ENCODE measurements around the gene SETD1A. TPM values are rescaled to one million over a fixed set of nuclear protein-coding genes. Genes with fewer than 3 reads are reported as not detected.

The SETD1A gene
- total and polyA plus RNA-seq, 2 of the 4 experiments (the other 2 are of a cell fraction): 0.54 to 5.8 TPM

- Histone ChIP-seq H3K4me3 (ENCODE audit: insufficient read depth, low read depth, low read length) (no peak overlapping the region), H3K56ac (ENCODE audit: extremely low read depth, insufficient read depth, low read length) (no peak overlapping the region), H2AK9ac (replicated peaks; ENCODE audit: low read depth, low read length, poor library complexity) (peak overlapping the region; percentile 98), H3K79me1 (ENCODE audit: low read depth in 1 of 2, low read length in 2 of 2) (peaks cover 0 to 16% of the 10 kb centered on the region in 2 experiments; a peak in 2 of 4 replicates), H3K4me2 (ENCODE audit: low read depth, low read length) (no peak overlapping the region), H3K27ac (ENCODE audit: insufficient read depth, low read length) (no peak overlapping the region), H4K20me1 (ENCODE audit: insufficient read depth, low read length) (no peaks in the 10 kb centered on the region), H3K27me3 (ENCODE audit: control insufficient read depth, insufficient read depth, low read length) (no peaks in the 10 kb centered on the region), H3K9ac (ENCODE audit: low read depth, low read length) (no peak overlapping the region), H2BK5ac (ENCODE audit: low read depth, low read length, poor library complexity, severe bottlenecking) (no peak overlapping the region), H3K4ac (ENCODE audit: low read depth, low read length) (peak overlapping the region; percentile 94), H3K18ac (ENCODE audit: low read depth, low read length) (no peak overlapping the region), H3K9me3 (ENCODE audit: control insufficient read depth, insufficient read depth, low read length) (no peaks in the 10 kb centered on the region), H2BK15ac (ENCODE audit: low read depth, low read length) (no peak overlapping the region), H2AFZ (replicated peaks; ENCODE audit: low read length, poor library complexity) (peak overlapping the region; percentile 56), H3K9me1 (ENCODE audit: insufficient read depth, low read length) (no peaks in the 10 kb centered on the region; the same call in none of the 2 replicates), H3K36me3 (ENCODE audit: control insufficient read depth, insufficient read depth, low read length) (peaks cover 20% of the 10 kb centered on the region), H2BK20ac (ENCODE audit: low read depth, low read length) (no peak overlapping the region), H3K23ac (ENCODE audit: low read depth, low read length) (0 out of 2 replicates have a peak overlapping the region, but pooled peaks have one; percentile 1), H4K91ac (ENCODE audit: insufficient read depth, low read depth, low read length) (no peak overlapping the region), H4K5ac (ENCODE audit: low read depth, low read length) (no peak overlapping the region), H3K14ac (replicated peaks; ENCODE audit: low read depth, low read length) (no peak overlapping the region), H2AK5ac (ENCODE audit: low read depth, low read length) (peak overlapping the region; percentile 78; the same call in 1 of the 2 replicates), H4K8ac (ENCODE audit: low read depth in 2 of 2, low read length in 2 of 2) (peak overlapping the region in 1 of 2 experiments; percentile 75; a peak in 1 of 4 replicates), H3K4me1 (ENCODE audit: control insufficient read depth, insufficient read depth, low read length) (peaks cover 8% of the 10 kb centered on the region), H2BK120ac (ENCODE audit: low read depth, low read length) (no peak overlapping the region)
- ChIA-PET POLR2A (ENCODE audit: unreplicated experiment) (no interaction called here), CTCF (no interaction called here)
- DNase-seq (no peak), ATAC-seq (ENCODE audit: low read depth) (no peak)
- dilution Hi-C loops (cut with HindIII; ENCODE audit: low sequenced_read_pairs, unreplicated experiment) (no loop called here), intact Hi-C loops (cut with micrococcal nuclease) (no loop called here), in situ Hi-C loops (cut with MboI; ENCODE audit: low sequenced_read_pairs) (loop anchor here (10.0 to 25.0 kb wide), 3 partner anchors 98 to 878 kb away; partner anchors contain the start of gene PRSS53)
- WGBS, 2 experiments (ENCODE audit: extremely low coverage in 2 of 2, insufficient read length in 1 of 2): 87% methylated on average over 6 of the region's 29 CpGs; no CpG with 5 or more reads in 1 of the 2 experiments
- BruUV-seq (replicated peaks): no TSS peak
- TF ChIP-seq BHLHE40 (IDR thresholded peaks at IDR 0.05; ENCODE audit: low read depth, low read length) (no peak), RCOR1 (IDR thresholded peaks at IDR 0.05; ENCODE audit: insufficient replicate concordance, low read length) (no peak), CTCF (conservative IDR thresholded peaks at IDR 0.05; ENCODE audit: low read depth, low read length) (no peak), MAZ (IDR thresholded peaks at IDR 0.05; ENCODE audit: borderline replicate concordance, low read depth, low read length) (no peak), RFX5 (IDR thresholded peaks at IDR 0.05; ENCODE audit: low read depth, low read length) (no peak), NFE2L2 (IDR thresholded peaks at IDR 0.05; ENCODE audit: low read depth, low read length) (no peak), POLR2A (IDR thresholded peaks at IDR 0.05; ENCODE audit: low read depth, low read length) (no peak), MXI1 (IDR thresholded peaks at IDR 0.05; ENCODE audit: borderline replicate concordance, low read depth, low read length) (no peak), RAD21 (IDR thresholded peaks at IDR 0.05; ENCODE audit: low read length) (no peak), MAFK (IDR thresholded peaks at IDR 0.05; ENCODE audit: low read depth, low read length) (no peak), FOS (IDR thresholded peaks at IDR 0.05; ENCODE audit: low read depth, low read length) (no peak), CEBPB (IDR thresholded peaks at IDR 0.05; ENCODE audit: low read depth, low read length) (no peak), SMC3 (IDR thresholded peaks at IDR 0.05; ENCODE audit: low read depth, low read length) (no peak), CHD1 (IDR thresholded peaks at IDR 0.05; ENCODE audit: low read depth, low read length) (no peak)
- TF ChIP-seq, protein P1, sequence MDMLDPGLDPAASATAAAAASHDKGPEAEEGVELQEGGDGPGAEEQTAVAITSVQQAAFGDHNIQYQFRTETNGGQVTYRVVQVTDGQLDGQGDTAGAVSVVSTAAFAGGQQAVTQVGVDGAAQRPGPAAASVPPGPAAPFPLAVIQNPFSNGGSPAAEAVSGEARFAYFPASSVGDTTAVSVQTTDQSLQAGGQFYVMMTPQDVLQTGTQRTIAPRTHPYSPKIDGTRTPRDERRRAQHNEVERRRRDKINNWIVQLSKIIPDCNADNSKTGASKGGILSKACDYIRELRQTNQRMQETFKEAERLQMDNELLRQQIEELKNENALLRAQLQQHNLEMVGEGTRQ (IDR thresholded peaks at IDR 0.05; ENCODE audit: low read depth, low read length): no peak
Measured at GRCh38 chr16:30986129-30986991, 28.8 kb downstream of the SETD1A start.

All from IMR-90 (cell line).